ENCODE measurements around the gene HEXA.
A peak's percentile ranks its signal among the peaks of the same experiment; 100 is the strongest.

Gene HEXA

GRCh38 chr15:72318408-72318942, 57.3 kb downstream of the HEXA start:
- DNase-seq = no peak

- DNase-seq = peak in 1 of 2 donors; percentile 24
These were observed 60.0 kb downstream of the HEXA start for GRCh38 chr15:72315706-72316370.

- DNase-seq = no peak
These were observed 61.9 kb downstream of the HEXA start for GRCh38 chr15:72313881-72314280.

DNA sequence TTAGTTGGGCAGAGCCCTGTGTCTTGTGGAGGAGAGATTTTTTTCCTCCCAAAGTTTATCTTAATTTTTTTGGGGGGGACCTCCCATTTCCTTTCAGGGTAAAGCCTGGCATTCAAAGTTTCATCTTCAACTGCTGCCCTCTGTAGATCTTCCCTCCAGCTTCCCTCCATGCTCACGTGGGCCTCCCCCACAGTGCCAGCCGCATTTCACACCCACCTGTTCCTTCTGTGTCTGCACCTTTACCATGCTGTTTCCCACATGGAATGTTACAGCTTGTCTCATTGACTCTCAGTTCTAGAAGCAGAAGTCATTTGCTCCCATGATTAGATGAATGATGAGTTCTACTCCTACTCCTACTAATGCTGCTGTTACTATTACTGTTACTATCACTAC, 62.4 kb downstream of the HEXA start:
- DNase-seq = no peak

DNA sequence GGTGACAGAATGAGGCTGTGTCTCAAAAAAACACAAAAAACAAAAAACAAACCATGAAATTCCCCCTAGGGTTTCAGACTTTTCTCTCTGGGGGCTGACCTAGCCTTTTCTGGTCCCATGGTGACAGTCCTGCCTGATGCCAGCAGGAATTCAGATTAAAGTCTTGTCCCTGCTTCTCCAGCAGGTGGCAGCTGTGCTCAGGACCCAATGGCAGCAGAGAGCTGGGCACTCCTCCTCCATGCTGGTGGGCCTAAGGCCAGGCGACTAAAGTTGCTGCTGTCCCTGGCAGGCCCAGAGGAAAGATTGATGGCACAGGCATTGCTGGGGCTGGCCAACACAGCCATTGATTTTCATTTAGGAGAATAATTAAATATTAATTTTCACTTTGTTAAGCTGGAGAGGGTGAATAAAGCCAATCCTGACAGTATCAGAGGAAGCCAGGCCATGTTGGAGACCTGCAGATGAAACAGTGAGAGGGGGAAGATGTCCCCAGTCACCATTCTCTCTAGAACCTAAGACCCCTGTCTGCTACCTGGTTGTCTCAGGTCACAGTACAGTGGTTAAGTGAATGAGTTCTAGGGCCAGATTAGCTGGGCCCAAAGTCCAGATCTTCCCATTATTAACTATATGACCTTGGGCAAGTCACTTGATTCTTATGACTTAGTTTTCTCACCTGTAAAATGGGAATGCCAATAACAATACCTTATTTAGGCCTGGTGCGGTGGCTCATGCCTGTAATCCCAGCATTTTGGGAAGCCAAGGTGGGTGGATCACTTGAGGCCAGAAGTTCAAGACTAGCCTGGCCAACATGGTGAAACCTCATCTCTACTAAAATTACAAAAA, 63.0 kb downstream of the HEXA start:
- DNase-seq = peak; percentile 48 to 69

DNA sequence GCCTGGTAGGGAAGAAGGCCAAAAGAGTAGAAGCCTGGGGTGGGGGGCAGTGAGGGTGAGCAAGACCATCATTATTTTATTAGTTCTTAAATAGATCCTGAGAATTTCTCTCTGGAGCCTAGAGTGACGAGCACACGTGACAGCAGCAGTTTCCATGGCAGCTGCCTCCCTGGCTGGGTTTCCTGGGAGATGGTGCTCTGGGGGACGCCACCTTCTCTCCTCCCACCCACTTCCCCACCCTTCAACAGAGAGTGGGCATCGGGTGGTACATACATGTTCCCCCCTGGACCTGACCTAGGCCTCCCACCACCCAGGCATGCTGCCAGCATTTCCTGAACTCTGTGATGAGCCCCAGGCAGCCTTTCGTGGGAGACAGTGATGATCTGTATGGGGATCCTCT, 68.8 kb downstream of the HEXA start:
- no peak for DNase-seq

DNA sequence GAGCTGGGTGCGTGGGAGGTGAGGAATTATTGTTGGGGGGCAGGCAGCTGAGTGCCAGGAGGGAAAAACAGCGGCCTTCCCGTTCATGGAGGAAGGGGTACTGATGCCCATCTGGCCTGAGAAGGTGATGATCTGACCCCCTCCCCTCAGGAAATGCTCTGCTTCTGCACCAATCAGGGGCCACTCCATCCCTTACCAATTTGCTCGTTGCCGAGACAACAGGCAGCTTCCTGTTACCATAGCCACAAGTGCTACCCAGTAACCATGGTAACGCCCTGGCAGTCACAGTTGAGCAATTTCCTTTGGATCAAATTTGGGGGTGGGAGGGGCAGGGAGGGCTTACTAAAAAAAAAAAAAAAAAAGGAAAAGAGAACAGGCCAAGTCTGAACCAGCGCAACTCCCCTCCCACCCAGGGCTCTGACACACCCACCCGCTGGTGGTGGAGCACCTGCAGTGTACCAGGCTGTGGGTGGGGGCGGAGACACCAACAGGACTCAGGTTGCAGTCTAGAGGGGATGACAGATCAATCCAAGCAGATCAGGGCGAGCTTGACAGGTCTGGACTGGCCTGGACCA, 69.5 kb downstream of the HEXA start:
- peak in 1 of 2 donors; percentile 39 for DNase-seq

DNA sequence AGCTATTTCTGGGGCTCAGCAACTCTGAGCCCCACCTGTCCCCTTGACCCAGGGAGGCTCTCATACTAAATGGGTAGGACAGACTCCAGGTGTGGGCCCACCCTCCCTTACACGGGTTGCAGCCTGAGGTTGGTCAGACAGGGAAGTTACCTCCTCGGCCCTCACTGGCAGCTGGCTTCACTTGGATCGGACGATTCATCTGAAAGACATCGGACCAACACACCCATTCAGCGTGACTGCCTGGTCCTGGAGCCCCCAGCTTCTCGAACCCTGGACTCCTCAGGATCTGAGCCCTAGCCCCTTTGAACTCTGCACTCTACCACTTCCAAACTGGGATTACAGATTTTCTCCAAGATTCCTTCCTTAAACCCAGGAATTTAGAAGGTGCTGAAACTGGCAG, 71.2 kb downstream of the HEXA start:
- DNase-seq = no peak

DNA sequence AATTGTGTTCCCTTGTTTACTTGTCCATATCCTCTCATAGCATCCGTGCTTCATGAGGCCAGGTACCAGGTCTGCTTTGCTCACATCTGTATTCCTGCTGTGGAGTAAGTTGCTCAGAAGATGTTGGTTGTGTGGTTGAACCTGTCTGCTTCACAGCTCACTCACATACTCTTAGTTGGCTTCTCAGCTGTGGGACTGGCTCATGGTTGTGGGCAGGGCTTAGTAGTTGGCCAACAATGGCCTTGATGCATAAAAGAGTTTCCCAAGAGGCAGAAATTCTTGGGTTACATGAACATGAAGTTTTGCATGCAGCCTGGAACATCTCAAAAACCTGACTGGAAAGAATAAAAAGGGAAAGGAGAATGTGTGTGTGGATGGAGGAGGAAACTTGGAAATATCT, 72.9 kb downstream of the HEXA start:
- peak in 1 of 2 donors; percentile 9 for DNase-seq
